OCI-LY7 (cell line): ENCODE measurements around the gene EIF4G3.

ENCODE experiments used
- CTCF ChIP-seq: fragments of 200-600 bp; sonication (generic); conservative IDR thresholded peaks from 2 replicates; pipeline ENCODE4 v1.5.1; 2014; ENCODE audit warnings: mild to moderate bottlenecking, antibody characterized with exemption, low read length, moderate library complexity, mixed read lengths
- EZH2phosphoT487 ChIP-seq: fragments of 200-600 bp; sonication (generic); IDR thresholded peaks from 2 replicates; pipeline ENCODE4 v1.6.1; 2018; ENCODE audit warnings: low read depth, borderline replicate concordance, mild to moderate bottlenecking, mixed run types, antibody characterized with exemption, low read length, moderate library complexity, mixed read lengths

GRCh38 chr1:20870718-20871117 is 306.0 kb downstream of the EIF4G3 start:
- TF ChIP-seq CTCF (no peak), EZH2phosphoT487 (no peak)
